ENCODE data around the gene VPS8. TPM values are rescaled to one million over a fixed set of nuclear protein-coding genes. Genes with fewer than 3 reads are reported as not detected.

VPS8 gene
- total and polyA plus RNA-seq, 2 donors (not counting 1 experiment from before 2014, with no cell fraction given): 24.9 to 99.4 TPM

GRCh38 chr3:184800349-184800930 is 11.5 kb upstream of the VPS8 start:
- Histone ChIP-seq H2AFZ (ENCODE audit: low read length) (no peak overlapping the region), H3K4me3 (replicated peaks in 1 of 4; ENCODE audit: control extremely low read depth in 1 of 4, insufficient read depth in 1 of 4, low read depth in 3 of 4, low read length in 4 of 4) (no peak overlapping the region), H3K27me3 (ENCODE audit: control insufficient read depth, insufficient read depth, low read length) (no peaks in the 10 kb centered on the region), H4K20me1 (ENCODE audit: control insufficient read depth, extremely low read depth, insufficient read depth, low read length) (no peaks in the 10 kb centered on the region), H3K9me3 (ENCODE audit: control insufficient read depth, insufficient read depth, low read depth, low read length) (no peaks in the 10 kb centered on the region), H3K27ac (ENCODE audit: insufficient read depth, low read length) (no peak overlapping the region), H3K9ac (ENCODE audit: insufficient read depth, low read length) (no peak overlapping the region), H3K36me3 (ENCODE audit: control insufficient read depth, insufficient read depth, low read length) (no peaks in the 10 kb centered on the region), H3K4me2 (ENCODE audit: extremely low read depth, insufficient read depth, low read length) (no peak overlapping the region), H3K79me2 (ENCODE audit: control insufficient read depth, insufficient read depth, low read length) (no peaks in the 10 kb centered on the region), H3K4me1 (ENCODE audit: control insufficient read depth, extremely low read depth, insufficient read depth, low read length) (no peaks in the 10 kb centered on the region)
- no peak for TF ChIP-seq EZH2 (IDR thresholded peaks at IDR 0.05; ENCODE audit: low read length, missing control alignments)
- no peak for TF ChIP-seq CTCF (conservative IDR thresholded peaks at IDR 0.05 in 1 of 2, IDR thresholded peaks at IDR 0.05 in 1 of 2; ENCODE audit: low read depth in 1 of 2, low read length in 2 of 2)
- DNase-seq (ENCODE audit: low read depth in 2 of 2): no peak

DNA sequence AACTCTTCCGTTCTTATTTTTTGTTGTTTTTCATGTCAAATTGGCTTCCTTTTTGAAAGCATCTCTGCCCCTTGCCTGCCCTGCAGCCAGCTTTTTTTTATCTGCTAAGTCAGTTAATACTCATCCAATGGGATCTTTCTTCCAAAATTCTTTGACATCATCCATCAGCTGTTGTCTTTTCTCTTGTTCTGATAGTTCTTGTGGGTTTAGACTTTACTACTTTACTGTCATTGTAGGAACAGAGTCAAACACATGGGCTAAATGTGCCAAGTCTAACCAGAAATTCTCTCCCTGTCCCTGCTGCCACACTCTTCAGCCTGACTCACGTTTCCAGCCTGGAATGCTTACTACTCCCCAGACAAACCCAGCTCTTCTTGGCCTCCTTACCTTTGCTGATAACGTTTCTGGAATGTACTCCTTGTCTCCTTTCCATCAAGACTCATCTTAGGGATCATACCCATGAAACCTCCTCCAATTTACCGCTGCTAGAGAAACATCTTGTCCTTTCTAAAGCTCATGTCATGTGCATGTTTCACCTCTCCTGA is 10.7 kb upstream of the VPS8 start:
- H2AFZ ChIP-seq (ENCODE audit: low read length): no peak overlapping the region
- no peak for TF ChIP-seq EZH2 (IDR thresholded peaks at IDR 0.05; ENCODE audit: low read length, missing control alignments)
- H3K79me2 ChIP-seq (ENCODE audit: control insufficient read depth, insufficient read depth, low read length): no peaks in the 10 kb centered on the region
- DNase-seq (ENCODE audit: low read depth in 2 of 2): no peak
- no peak overlapping the region for H3K27ac ChIP-seq (ENCODE audit: insufficient read depth, low read length)
- H3K4me2 ChIP-seq (ENCODE audit: extremely low read depth, insufficient read depth, low read length): no peak overlapping the region
- no peaks in the 10 kb centered on the region for H3K36me3 ChIP-seq (ENCODE audit: control insufficient read depth, insufficient read depth, low read length)
- H3K4me3 ChIP-seq (replicated peaks in 1 of 4; ENCODE audit: control extremely low read depth in 1 of 4, insufficient read depth in 1 of 4, low read depth in 3 of 4, low read length in 4 of 4): no peak overlapping the region
- H3K9ac ChIP-seq (ENCODE audit: insufficient read depth, low read length): no peak overlapping the region
- H3K9me3 ChIP-seq (ENCODE audit: control insufficient read depth, insufficient read depth, low read depth, low read length): no peaks in the 10 kb centered on the region
- no peaks in the 10 kb centered on the region for H3K4me1 ChIP-seq (ENCODE audit: control insufficient read depth, extremely low read depth, insufficient read depth, low read length)
- no peaks in the 10 kb centered on the region for H4K20me1 ChIP-seq (ENCODE audit: control insufficient read depth, extremely low read depth, insufficient read depth, low read length)
- H3K27me3 ChIP-seq (ENCODE audit: control insufficient read depth, insufficient read depth, low read length): no peaks in the 10 kb centered on the region

DNA sequence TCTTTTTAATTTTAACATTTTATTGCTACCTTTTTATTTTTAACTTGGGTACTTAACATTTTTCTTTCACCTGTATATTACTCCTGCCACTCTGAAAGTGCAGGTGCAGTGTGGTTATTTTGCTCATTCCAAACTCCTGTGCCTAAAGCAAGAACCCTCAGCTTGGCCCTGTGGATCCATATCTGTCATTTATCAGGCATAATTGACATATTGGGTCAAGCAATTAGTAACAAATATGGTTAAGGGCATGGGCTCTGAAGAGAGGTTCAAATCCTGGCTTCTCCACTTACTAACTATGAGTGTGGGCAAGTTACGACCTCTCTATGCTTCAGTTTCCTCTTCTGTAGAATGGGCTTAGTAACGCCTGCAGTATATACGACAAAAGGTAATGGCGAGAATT is 9.8 kb upstream of the VPS8 start:
- Histone ChIP-seq H4K20me1 (ENCODE audit: control insufficient read depth, extremely low read depth, insufficient read depth, low read length) (no peaks in the 10 kb centered on the region), H3K4me3 (replicated peaks in 1 of 4; ENCODE audit: control extremely low read depth in 1 of 4, insufficient read depth in 1 of 4, low read depth in 3 of 4, low read length in 4 of 4) (no peak overlapping the region), H3K9me3 (ENCODE audit: control insufficient read depth, insufficient read depth, low read depth, low read length) (no peaks in the 10 kb centered on the region), H3K79me2 (ENCODE audit: control insufficient read depth, insufficient read depth, low read length) (no peaks in the 10 kb centered on the region), H3K27me3 (ENCODE audit: control insufficient read depth, insufficient read depth, low read length) (no peaks in the 10 kb centered on the region), H3K36me3 (ENCODE audit: control insufficient read depth, insufficient read depth, low read length) (no peaks in the 10 kb centered on the region), H3K4me2 (ENCODE audit: extremely low read depth, insufficient read depth, low read length) (no peak overlapping the region), H3K4me1 (ENCODE audit: control insufficient read depth, extremely low read depth, insufficient read depth, low read length) (no peaks in the 10 kb centered on the region), H3K9ac (ENCODE audit: insufficient read depth, low read length) (no peak overlapping the region), H2AFZ (ENCODE audit: low read length) (no peak overlapping the region), H3K27ac (ENCODE audit: insufficient read depth, low read length) (no peak overlapping the region)
- no peak for DNase-seq (ENCODE audit: low read depth in 2 of 2)
- TF ChIP-seq EZH2 (IDR thresholded peaks at IDR 0.05; ENCODE audit: low read length, missing control alignments) (no peak), CTCF (conservative IDR thresholded peaks at IDR 0.05 in 1 of 2, IDR thresholded peaks at IDR 0.05 in 1 of 2; ENCODE audit: low read depth in 1 of 2, low read length in 2 of 2) (no peak)
